Activated naive CD8-positive, alpha-beta T cell treated with anti-CD3 and anti-CD28 coated beads, Interleukin-2, amount 50 U/mL, for 16 hours (primary cell): ENCODE data around the gene COL23A1.

ENCODE experiments used
- DNase-seq: peaks from one replicate; pipeline ENCODE4 v3.0.0-alpha.2; 2020; ENCODE audit warnings: low read depth, low spot score

The COL23A1 gene

DNA sequence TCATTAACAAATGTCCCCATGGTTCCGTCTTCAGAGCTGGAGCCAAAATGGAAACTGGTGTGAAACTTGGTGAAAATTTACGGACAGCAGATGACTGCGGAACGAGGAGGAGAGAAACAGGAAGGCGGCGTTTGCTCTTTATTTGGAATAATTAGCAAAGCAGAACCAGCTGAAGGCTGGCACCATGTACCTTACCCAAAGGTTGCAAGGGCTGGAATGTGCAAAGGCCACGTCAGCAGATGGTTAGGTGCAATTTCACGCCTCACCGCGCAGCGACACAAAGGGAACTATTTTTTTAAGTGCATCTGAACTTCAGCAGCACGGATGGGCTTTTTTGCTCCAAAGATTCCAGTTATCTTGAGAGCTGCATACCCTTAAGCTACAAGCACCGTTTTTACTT lies 127.4 kb downstream of the COL23A1 start:
- DNase-seq = no peak

DNA sequence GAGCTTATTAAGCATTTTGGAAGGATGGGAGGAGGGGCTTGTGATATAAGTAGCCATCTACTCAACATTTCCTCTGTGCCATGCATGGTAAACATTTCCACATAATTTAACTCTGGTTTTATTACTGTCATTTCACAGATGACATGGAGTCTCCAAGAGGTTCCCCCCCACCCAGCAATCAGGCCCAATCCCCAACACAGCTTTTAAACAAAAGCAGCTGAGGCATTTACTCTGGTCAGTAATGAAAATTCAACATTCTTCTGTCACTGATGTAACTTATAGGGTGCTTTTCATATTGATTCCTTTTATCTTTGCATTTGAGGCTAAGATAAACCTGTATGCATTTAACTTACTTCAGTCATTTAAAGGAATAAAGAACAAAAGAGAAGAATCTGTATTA lies 128.1 kb downstream of the COL23A1 start:
- no peak for DNase-seq

- DNase-seq = no peak
These were observed 129.0 kb downstream of the COL23A1 start for GRCh38 chr5:178461004-178461730.

- no peak for DNase-seq
These were observed 129.6 kb downstream of the COL23A1 start for GRCh38 chr5:178460598-178460997.

DNA sequence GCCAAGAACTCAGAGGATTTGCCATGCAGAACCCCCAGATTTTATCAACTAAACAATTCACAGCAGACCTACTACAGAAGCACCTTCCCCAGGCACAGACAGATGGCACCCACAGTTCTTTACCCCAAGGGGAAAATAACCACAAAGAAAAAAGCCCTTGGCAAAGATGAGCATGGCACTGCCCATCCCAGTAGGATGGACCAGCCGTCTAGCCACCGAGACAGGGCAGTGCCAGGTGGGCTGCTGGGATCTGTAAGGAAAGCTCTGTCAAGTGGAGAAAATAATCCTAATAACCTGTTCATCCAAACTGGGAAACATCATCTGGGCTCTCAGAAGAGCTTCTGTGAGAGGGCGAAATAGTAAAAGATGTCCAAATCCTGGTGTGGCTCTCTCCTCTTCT lies 130.0 kb downstream of the COL23A1 start:
- no peak for DNase-seq

- no peak for DNase-seq
These were observed 132.1 kb downstream of the COL23A1 start for GRCh38 chr5:178458140-178458539.

DNA sequence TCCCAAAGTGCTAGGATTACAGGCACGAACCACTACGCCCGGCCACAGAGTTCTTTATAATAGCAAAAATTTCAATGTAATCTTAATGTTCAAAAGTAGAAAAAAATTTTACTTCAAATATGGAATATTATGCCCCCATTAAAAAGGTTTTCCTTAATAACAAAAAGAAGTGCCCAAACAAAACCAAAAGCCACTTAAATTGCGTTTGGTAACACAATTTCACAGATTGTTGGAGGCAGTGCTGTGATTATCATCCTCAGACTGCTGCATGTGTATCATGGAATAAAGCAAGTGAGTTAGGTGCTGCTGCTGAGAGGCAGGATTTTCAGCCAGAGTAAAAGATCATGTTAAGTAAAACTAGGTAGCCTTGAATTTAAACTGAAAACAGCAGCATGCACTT lies 132.7 kb downstream of the COL23A1 start:
- no peak for DNase-seq

DNA sequence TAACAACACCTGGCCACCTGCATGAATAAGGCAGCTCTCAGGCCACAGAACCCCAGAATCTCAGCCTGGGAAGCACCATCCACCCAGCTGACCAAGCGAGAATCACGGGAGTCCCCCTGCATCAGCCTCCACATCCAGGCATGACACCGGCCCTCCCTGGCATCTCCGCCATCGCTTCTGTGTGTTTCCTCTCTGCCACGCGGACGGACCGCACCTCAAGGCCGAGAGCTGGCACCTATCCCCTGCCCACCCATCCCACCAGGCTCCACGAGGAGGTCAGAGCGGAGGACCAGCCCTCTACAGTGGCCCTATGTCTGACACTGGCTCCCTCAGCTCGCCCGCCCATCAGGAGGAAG lies 134.7 kb downstream of the COL23A1 start:
- no peak for DNase-seq

- DNase-seq = no peak
These were observed 135.2 kb downstream of the COL23A1 start for GRCh38 chr5:178454821-178455479.

DNA sequence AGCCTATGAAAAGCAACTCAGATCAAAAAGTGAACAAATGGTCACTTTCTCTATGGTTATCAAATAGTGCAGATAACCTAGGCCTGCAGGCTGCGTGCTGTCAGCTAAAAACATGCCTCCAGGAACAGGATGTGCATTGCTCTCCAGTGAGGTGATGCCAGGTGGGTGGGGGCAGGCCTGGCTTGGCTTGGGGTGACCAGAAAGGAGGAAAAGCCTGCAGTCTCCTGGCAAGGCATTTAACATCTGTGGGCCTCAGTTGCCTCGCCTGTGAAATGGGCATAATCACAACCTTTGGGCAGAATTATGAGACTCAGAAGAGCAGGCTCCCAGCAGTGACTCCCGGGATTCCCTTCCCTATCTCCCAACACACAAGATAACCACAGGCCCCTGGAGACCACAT lies 135.9 kb downstream of the COL23A1 start:
- DNase-seq = no peak

- DNase-seq = no peak
These were observed 137.0 kb downstream of the COL23A1 start for GRCh38 chr5:178453224-178453623.

DNA sequence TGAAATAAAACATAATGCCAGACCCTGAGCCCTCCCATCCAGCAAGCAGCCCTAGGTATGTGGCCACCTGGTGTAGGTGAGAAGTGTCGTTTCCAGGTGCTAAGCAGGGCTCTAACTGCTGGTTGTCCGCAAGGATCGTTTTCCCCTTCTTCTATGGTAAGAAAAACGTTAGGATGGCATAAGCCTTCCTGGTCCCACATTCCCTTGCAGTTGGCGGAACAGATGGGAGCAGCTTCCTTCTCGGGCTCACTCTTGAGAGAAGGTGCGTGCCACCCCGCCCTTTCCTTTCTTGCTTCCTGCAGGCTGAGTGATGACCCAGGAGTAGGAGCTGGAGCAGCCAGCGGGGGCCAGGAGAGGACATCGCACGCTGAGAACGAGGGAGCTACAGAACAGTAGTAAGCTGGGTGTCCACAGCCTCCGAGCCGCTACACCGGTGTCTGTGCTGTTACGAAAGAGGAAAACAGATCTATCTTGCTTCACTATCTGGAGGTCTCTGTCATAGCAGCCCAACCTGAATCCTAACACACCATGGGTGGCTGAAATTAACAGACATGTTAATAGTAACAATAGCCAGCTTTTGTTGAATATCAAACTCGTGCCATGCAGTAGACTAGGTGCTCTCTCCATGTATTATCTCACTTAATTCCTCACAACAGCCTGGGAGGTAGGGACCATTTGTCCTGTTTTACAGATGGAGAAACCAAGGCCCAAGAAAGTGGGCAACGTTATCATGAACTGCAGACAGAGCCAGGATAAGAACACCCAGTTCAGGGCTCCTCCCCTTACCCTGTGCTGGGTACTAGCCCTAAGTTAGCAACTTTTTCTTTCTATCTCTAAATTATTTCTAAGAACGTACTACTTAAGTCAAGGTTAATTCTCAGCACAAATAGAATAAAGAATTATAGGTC lies 139.8 kb downstream of the COL23A1 start:
- no peak for DNase-seq

GRCh38 chr5:178449163-178450070 lies 140.8 kb downstream of the COL23A1 start:
- DNase-seq = no peak

GRCh38 chr5:178445534-178445933 lies 144.7 kb downstream of the COL23A1 start:
- DNase-seq = no peak

DNA sequence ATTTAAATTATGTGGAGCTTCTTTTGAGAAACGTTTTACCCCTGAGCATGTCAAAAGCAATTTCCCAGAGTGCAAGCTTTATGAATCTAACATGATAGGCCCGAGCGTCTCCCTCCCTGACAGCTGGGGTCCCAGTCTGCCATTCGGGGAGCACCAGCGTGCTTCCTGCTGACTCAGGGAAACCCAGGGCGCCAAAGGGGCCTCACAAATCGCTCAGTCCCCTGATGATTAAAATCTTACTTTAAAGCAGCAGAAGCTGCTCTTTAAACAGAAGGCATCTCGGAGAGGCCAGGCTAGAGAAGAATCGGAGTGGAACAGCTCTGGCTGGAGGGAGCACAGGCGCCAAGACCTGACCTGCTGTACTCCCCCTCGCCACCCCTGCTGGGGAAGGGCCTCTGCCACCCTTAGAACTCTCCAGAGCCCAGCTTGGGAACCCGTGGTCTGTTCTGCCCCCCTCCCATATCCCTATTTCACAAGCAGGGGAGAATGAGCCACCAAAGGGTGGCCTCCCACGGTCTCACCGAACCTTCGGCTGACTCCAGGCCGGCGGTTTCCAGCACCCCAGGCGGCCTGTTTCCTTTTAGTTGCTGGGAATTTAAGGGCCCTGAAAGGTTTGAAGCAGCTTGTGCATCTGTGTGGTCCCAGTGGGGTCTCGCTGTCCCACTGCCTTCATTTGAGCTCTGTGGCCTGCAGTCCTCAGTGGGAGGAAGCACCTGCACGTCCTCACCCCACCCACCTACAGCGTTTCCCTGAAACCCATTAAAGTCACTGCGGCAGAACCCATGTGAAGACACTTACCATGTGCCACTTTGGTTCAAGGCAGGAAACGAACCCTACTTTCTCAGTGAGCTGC lies 147.6 kb downstream of the COL23A1 start:
- DNase-seq = no peak

DNA sequence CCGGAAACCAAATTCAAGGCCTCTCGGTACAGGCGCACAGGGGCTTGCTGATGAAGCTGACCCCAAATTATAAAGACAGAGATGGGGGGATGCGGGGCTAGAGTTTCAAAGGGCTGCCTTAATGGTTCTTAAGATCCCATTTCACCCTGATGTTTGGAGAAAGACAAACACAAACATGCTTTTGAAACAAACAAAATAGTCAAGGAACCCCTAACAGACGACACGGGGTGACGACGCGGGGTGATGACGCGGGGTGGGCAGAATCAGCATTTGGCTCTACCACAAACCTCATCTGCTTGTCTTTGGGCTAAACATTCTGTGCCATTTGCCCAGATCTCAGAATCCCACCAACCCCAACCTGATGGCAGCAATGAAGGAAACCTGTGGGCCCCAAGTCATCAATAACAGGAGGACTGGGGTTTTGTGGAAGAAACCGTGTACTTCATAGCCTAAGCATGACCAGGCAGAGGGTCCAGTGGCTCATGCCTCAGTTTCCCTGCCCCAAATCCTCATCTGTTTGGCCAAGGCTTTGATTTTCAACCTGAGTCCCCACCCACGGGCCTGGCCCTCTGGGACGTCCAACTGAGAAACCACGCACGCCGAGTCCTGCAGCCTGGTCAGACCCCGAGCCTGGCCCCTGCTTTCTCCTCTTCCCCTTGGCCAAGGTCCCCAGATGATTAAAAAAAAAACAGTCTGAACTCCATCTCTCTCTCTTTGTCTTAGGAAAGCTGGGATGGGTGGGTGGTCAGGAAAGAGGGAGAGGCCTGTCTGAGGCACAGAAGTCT lies 148.5 kb downstream of the COL23A1 start:
- DNase-seq = no peak

GRCh38 chr5:178440181-178440580 lies 150.0 kb downstream of the COL23A1 start:
- DNase-seq = no peak

DNA sequence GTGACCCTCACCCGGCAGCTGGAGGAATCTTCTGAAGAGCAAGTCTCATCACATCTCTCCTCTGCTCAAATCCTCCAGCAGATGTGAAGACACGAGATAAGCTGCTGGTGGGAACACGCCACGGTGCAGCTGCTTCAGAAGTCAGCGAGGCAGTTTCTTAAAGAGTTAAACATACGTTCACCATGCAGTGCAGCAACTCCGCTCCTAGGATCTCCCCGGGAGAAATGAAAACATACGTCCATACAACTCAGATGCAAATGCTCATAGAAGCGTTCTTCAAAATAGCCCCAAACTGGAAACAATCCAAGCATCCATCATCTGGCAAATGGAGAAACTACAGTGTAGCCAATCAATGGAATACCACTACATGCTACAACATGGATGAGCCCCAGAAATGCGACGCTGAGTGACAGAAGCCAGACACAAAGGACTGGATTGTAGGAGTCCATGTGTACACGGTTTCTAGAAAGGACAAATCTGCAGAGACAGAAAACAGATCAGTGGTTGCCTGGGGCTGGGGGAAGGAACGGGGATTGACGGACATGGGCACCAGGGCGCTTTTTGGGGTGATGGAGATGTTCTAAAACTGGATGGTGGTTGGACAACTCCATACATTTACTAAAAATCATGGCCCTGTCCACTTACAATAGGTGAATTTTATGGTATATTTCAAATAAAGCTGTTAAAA lies 150.6 kb downstream of the COL23A1 start:
- DNase-seq = no peak

DNA sequence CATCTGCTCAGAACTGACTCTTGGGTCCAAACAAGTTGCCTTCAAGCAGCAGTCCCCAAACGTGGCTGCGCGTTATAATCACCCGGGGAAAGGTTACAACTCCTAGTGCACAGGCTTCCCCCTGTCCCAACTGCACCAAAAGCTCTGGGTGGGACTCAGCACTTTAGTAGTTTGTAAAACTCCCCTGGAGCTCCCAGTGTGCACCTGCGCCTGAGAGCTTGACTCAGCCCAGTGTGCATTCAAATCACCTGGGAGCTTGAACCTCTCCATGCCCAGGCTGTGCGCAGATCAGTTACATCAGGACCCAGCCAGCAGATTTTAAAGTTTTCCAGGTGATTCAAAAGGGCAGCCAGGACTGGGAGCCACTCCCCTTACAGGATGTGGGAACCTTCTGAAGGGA lies 151.4 kb downstream of the COL23A1 start:
- no peak for DNase-seq
